DMS153 treated with DMSO at 0.1 percent for 48 hours (cell line): Measurements from ENCODE around the gene STH.

ENCODE experiments used
- DNase-seq: peaks from one replicate; lab custom pipeline; 2025; ENCODE audit not compliant: unreplicated experiment; lab: John Stamatoyannopoulos, UW

Gene STH

DNA sequence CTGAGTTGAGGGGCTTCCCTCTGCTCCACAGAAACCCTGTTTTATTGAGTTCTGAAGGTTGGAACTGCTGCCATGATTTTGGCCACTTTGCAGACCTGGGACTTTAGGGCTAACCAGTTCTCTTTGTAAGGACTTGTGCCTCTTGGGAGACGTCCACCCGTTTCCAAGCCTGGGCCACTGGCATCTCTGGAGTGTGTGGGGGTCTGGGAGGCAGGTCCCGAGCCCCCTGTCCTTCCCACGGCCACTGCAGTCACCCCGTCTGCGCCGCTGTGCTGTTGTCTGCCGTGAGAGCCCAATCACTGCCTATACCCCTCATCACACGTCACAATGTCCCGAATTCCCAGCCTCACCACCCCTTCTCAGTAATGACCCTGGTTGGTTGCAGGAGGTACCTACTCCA, 26.0 kb downstream of the STH start:
- DNase-seq = no peak

DNA sequence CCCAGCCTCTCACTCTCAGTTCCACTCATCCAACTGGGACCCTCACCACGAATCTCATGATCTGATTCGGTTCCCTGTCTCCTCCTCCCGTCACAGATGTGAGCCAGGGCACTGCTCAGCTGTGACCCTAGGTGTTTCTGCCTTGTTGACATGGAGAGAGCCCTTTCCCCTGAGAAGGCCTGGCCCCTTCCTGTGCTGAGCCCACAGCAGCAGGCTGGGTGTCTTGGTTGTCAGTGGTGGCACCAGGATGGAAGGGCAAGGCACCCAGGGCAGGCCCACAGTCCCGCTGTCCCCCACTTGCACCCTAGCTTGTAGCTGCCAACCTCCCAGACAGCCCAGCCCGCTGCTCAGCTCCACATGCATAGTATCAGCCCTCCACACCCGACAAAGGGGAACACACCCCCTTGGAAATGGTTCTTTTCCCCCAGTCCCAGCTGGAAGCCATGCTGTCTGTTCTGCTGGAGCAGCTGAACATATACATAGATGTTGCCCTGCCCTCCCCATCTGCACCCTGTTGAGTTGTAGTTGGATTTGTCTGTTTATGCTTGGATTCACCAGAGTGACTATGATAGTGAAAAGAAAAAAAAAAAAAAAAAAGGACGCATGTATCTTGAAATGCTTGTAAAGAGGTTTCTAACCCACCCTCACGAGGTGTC, 26.6 kb downstream of the STH start:
- no peak for DNase-seq

DNA sequence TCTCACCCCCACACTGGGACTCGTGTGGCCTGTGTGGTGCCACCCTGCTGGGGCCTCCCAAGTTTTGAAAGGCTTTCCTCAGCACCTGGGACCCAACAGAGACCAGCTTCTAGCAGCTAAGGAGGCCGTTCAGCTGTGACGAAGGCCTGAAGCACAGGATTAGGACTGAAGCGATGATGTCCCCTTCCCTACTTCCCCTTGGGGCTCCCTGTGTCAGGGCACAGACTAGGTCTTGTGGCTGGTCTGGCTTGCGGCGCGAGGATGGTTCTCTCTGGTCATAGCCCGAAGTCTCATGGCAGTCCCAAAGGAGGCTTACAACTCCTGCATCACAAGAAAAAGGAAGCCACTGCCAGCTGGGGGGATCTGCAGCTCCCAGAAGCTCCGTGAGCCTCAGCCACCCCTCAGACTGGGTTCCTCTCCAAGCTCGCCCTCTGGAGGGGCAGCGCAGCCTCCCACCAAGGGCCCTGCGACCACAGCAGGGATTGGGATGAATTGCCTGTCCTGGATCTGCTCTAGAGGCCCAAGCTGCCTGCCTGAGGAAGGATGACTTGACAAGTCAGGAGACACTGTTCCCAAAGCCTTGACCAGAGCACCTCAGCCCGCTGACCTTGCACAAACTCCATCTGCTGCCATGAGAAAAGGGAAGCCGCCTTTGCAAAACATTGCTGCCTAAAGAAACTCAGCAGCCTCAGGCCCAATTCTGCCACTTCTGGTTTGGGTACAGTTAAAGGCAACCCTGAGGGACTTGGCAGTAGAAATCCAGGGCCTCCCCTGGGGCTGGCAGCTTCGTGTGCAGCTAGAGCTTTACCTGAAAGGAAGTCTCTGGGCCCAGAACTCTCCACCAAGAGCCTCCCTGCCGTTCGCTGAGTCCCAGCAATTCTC, 27.4 kb downstream of the STH start:
- DNase-seq = no peak

DNA sequence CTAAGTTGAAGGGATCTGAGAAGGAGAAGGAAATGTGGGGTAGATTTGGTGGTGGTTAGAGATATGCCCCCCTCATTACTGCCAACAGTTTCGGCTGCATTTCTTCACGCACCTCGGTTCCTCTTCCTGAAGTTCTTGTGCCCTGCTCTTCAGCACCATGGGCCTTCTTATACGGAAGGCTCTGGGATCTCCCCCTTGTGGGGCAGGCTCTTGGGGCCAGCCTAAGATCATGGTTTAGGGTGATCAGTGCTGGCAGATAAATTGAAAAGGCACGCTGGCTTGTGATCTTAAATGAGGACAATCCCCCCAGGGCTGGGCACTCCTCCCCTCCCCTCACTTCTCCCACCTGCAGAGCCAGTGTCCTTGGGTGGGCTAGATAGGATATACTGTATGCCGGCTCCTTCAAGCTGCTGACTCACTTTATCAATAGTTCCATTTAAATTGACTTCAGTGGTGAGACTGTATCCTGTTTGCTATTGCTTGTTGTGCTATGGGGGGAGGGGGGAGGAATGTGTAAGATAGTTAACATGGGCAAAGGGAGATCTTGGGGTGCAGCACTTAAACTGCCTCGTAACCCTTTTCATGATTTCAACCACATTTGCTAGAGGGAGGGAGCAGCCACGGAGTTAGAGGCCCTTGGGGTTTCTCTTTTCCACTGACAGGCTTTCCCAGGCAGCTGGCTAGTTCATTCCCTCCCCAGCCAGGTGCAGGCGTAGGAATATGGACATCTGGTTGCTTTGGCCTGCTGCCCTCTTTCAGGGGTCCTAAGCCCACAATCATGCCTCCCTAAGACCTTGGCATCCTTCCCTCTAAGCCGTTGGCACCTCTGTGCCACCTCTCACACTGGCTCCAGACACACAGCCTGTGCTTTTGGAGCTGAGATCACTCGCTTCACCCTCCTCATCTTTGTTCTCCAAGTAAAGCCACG, 28.3 kb downstream of the STH start:
- DNase-seq = no peak

DNA sequence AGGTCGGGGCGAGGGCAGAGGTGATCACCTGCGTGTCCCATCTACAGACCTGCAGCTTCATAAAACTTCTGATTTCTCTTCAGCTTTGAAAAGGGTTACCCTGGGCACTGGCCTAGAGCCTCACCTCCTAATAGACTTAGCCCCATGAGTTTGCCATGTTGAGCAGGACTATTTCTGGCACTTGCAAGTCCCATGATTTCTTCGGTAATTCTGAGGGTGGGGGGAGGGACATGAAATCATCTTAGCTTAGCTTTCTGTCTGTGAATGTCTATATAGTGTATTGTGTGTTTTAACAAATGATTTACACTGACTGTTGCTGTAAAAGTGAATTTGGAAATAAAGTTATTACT, 28.9 kb downstream of the STH start:
- DNase-seq = no peak

DNA sequence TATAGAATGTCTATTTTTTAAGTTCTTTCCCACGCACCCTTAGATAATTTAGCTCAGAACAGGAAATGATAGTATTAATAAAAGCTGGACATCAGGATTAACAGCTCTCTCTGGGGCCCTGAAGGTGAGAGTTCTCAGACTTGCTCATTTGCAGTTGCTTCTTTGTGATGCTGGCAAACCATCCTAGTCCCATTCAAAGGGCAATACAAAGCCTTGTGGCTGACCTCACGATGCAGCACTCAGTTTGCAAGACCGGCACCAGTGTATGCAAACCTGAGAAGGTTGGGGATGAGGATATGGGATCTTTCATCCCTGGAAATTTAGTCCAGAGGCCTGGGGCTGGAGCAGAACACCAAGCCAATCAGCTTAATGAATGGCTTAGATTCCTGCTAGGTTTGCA, 29.3 kb downstream of the STH start:
- no peak for DNase-seq

DNA sequence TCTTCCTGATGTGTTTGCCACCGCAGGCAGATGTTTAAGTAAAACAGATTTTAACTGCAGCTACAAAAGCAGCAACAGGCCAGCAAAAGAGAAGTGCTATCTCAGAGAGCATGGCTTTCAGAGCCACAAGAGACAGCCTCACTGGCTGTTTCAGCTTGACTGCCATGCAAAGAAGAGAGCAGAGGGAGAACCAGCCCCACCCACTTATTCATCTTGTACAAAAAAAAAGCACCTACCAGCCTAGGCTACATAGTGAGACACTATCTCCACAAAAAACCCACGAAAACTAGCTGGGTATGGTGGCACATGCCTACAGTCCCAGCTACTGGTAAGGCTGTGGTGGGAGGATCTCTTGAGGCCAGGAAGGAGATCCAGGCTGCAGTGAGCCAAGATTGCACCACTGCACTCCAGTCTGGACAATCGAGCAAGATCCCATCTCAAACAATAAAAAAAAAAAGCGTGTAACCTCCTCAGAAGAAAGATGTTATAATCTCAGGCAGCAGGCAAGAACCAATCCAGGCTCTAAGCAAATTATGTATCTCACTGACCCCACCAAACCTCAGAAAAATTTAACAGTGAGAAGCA, 30.0 kb downstream of the STH start:
- DNase-seq = no peak

DNA sequence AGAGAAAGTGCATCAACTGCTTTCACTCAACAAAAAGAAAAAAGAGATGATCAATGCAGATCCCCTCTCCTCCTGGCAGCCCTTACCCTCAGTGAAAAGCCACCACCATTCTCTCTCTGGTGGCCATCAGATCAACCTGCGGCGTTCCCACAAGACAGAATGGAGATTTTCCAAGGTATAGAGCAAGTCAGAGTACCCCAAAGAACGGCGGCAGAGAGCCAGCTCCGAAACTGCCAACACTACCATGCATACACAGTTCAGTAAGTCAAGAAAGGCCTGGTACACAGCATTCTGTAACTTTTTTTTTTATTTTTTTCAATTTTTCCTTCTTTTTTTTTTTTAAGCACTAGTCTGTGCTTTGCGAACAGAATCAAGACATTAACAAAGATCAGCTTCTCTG, 30.6 kb downstream of the STH start:
- DNase-seq = no peak

DNA sequence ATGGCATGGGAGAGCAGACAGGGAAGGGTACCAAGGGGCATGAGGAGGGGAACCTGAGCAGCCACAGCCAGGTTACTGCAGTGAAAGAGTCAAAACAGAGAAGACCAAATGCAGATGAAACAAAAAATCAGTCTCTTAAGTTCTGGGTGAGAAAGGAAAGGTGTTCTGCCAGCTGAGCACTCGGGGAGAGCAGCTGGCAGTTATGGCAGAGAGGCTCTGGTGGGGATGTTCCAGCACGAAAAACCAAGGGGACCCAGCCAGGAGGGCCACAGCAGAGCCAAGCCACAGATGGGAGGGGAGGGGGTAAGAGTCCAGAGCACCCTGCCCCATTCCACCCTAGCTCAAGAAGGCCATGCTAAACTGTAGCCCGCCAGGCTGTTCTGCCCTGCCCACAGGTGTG, 31.7 kb downstream of the STH start:
- no peak for DNase-seq

DNA sequence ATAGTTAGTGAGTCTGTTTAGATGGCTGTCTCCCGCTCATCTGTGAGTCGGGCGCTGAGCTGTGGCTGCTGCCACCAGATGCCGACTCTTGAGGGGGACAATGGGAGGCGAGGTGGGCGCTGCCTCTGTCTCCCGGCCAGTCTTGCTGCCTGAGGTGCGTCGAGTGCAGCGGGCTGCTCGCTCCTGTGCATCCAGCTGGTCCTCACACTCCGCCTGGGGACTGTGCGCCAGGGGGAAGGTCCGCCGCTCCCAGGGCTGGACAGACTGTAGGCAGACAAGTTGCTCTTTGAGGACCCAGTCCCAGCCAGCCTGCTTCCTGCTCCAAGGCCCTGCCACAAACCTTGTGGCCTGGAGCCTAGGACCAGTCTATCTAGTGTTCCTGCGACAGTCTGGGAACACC, 32.4 kb downstream of the STH start:
- DNase-seq = no peak

DNA sequence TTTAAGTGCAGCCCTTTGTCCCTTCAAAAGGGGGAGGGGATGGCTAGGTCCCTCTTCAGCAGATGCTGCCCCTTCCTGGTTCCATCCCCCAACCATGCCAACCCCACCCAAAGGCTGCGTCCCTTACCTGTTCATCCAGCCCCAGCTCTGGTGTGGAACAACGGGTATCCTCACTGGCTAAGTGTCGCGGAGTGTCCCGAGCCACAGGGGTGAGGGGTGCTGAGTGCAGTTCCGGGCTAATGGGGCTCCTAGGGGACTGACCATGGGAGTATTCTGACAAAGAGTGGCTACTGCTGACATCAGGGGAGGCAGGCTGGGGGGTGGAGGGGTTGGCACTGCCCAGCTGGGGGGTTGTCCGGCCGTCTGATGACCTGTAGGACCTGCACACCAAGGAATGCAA, 32.9 kb downstream of the STH start:
- no peak for DNase-seq

DNA sequence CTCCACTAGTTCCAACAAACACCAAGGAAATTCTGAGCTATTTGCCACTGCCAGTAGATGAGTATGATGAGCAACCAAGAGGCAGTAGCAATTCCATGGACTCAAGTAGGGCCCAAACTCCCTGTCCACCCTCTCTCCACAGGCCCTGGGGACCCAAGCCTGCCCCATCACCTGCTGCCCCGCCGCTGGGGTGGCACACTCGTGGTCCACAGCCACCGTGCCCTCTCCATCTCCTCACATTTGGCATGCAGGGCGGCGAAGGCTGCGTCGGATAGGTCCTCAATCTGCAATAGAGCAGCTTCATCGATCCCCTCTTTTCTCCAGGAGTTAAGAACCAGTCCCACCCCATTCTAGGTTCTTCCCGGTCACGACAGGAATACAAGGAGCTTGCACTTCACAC, 33.9 kb downstream of the STH start:
- DNase-seq = no peak

DNA sequence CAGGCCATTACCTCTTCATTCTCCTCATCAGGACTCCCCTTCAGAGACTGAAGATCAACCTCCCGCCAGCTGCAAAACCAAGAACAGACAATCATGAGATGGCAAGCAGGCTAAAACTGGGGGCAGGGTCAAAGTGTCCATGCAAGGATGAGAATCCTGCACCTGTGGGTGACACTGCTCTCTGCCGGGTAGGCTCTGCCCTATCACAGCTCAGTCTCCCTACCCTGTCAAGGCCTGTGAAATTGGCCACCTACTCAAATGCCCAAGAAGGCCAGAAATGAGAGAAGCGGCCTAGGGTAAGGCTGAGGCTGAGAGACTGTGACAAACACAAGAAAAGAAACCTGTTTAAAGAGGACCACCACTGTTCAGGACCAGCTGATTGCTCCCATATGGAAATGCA, 34.3 kb downstream of the STH start:
- no peak for DNase-seq

DNA sequence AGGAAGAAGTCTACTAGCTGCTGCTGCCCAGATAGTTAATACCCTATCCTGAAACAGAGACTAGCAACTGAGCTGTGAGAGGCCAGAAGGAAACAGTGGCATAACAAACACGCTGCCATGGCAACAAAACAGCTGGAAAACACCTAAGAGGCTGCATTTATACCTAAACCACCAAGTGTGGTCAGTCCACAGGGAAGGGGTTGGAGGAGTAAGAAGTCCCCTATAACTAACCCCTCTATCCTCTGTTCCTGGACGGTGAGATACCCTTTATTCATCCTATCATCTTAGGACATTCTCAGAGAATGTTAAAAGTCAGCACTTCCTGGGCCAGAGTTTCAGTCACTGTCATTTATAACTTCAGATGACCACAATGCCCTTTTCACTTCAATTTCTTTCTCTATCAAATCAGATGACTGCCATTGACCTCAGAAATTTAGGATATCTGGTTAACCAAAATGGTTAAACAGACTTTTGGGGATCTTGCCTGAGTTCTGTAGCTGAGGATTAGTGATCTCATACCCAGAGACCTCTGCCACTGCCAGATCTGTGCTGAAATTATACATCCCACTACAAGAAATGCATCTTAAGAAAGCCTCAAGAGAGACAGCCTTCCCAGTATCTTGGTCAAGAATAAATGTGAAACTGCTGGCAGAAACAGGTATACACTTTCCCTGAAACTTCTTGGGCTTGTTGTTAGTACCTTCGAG, 36.2 kb downstream of the STH start:
- DNase-seq = no peak

DNA sequence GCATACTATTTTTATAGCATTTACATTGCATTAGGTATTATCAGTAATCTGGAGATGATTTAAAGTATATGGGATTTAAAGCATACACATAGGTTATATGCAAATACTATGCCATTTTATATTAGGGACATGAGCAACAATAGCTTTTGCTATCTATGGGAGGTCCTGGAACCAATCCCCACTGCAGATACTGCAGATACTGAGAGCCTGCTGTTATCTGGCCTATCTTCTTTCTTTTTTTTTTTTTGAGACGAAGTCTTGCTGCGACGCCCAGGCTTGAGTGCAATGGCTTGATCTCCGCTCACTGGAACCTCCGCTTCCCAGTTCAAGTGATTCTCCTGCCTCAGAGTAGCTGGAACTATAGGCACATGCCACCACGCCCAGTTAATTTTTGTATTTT, 37.4 kb downstream of the STH start:
- DNase-seq = no peak

DNA sequence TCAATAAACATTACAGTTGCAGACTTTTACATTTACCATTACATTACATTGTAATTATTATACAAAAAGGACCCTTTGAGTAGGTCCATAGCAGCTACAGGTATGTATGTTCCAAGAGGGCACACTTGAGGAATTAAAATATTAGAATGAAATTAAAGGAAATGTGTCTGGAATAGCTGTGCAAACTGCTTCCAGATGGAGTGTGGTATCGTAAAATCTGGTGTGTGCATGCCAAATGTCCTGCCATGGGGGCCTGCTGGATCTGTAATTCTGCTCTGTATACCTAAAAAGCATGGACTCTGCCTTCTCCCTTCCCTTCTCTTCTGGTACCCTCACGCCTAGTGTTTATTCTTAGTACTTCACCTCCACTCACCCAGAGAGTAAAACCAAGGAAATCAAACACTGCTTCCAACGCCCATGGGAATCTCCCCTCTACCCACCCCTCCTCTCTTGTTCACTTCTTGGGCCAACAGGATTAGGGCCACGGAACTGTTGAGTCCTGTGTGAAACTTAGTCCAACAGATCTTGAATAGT, 38.7 kb downstream of the STH start:
- DNase-seq = no peak

DNA sequence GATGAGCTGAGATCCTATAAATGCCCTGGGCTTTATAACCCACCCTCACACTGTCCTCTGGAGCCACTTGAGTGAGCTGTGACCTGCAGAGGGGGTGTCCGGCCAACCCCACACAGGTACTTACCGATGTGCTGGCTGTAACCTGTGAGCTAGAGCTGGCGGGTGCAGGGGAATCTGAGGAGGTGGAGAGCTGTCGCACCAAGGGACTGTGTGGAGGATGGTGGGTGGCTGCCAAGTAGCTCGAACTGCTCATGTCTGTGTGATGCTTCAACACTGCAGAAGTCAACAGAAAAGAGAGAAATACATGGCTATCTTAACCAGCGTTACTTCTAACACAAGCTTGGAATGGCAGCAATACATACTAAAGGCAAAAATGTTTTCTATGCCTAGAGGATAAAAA, 39.4 kb downstream of the STH start:
- DNase-seq = no peak

DNA sequence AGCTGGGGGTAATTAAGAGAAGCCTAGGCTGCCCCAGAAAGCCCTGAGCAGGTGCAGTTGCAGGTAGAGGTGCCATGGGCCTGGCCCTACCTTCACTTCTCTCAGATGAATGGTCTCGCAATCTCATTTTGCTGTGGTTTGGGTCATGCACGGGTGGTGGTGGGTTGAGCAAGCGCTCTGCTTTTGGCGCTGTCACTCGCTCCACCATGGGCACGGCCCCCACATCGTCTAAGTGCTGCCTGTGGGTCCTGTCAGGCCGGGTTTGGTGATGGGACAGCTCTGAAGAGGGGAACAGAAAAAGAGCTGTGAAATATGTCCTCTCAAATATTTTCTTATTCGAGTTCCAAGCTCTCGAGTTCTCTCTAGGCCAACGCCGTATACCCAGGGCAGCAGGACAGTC, 39.9 kb downstream of the STH start:
- DNase-seq = no peak

DNA sequence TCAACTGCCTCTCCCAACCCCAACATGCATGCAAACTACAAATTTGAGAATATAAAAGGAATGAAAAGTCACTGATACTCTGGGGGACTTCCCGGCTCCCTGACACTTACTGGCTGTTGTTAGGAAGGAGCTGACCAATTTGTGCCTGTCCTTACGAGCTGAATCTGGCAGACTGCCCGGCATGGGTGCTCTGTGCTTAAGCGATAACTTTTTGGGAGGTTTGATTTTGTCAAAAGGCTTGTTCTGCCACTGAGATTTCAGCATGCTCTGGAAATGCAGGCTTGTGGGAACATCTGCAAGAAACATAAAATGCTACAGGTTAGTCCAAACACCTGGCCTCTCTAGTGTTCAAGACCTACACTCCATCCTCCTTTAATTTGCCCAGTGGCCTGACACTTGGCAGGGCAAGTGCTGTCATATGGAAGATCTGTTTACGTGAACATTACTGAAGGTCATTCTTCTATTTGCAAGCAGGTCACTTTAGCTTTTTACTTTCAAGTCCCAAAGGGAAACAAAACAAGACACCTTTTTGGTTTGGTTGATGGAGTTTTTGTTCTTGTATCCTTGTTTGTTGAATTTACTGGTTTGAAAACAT, 40.6 kb downstream of the STH start:
- no peak for DNase-seq

DNA sequence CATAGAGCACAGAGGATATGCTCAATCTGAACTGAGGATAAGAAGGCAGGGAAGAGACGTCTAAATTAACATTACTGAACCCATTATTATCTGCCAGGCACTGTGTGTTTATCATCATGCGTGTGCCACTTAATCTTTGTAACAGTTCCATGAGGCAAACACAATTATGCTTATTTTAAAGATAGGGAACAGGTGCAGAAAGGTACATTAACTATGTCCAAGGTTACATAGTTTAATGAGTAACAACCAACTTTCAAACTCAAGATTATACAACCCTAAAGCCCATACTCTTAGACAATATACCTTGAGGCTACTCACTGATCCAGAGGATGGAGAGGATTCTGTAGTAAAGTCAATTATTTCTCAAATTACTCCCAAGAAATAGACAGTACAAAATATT, 43.2 kb downstream of the STH start:
- no peak for DNase-seq
